Esophagus muscularis mucosa (tissue), 3 donors: ENCODE measurements around the gene PBXIP1.

Source experiments
- CTCF ChIP-seq, 3 experiments: fragments of 200-600 bp in 2 of 3; fragments of 450-650 bp in 1 of 3; sonication (generic) in 2 of 3; IDR thresholded peaks; one replicate each; pipeline ENCODE4 v1.5.1; 2017 to 2019; ENCODE audit warnings: antibody characterized with exemption in 3 of 3, mild to moderate bottlenecking in 2 of 3, moderate library complexity in 1 of 3
- POLR2AphosphoS5 ChIP-seq, 2 donors: sonication (generic); formaldehyde crosslinking; IDR thresholded peaks; one replicate each; pipeline ENCODE4 v1.6.1; 2017; ENCODE audit warnings: antibody characterized with exemption in 2 of 2

GRCh38 chr1:155000411-155000725 lies 44.5 kb upstream of the PBXIP1 start:
- TF ChIP-seq POLR2AphosphoS5 (IDR thresholded peaks at IDR 0.05): no peak
- TF ChIP-seq CTCF (IDR thresholded peaks at IDR 0.05): no peak
